ENCODE results near the gene CACNA2D3.

DNA sequence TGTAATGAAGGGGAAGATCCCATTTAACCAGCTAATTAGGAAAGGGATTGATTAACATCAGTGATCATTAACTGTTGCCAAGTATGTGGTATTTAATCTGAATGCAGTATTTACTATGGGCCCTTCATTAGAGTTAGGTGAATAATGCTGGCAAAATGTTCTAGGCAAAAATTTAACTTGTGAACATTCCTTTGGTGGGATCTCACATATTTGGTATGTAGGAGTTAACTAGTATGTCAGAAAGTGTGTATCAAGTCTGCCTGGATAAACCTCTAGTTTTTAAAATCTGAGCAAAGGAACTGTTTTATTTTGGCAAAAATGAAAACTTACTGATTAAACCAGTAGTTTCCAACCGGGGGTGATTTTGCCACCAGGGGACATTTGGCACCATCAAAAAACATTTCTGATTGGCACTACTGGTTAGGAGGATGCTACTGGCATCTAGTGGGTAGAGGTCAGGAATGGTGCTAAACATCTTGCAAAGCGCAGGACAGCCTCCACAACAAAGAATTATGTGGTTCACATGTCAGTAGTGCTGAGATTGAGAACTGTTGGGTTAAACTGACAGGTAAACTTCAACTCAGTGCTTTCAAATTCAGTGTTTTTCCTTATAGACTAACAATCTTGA is 783.0 kb downstream of the CACNA2D3 start:
- TF ChIP-seq, protein P1, sequence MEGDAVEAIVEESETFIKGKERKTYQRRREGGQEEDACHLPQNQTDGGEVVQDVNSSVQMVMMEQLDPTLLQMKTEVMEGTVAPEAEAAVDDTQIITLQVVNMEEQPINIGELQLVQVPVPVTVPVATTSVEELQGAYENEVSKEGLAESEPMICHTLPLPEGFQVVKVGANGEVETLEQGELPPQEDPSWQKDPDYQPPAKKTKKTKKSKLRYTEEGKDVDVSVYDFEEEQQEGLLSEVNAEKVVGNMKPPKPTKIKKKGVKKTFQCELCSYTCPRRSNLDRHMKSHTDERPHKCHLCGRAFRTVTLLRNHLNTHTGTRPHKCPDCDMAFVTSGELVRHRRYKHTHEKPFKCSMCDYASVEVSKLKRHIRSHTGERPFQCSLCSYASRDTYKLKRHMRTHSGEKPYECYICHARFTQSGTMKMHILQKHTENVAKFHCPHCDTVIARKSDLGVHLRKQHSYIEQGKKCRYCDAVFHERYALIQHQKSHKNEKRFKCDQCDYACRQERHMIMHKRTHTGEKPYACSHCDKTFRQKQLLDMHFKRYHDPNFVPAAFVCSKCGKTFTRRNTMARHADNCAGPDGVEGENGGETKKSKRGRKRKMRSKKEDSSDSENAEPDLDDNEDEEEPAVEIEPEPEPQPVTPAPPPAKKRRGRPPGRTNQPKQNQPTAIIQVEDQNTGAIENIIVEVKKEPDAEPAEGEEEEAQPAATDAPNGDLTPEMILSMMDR (IDR thresholded peaks at IDR 0.05): no peak
- TF ChIP-seq POLR2A (IDR thresholded peaks at IDR 0.05): no peak

All from lower leg skin (tissue), 3 donors.